ENCODE data around the gene RNF19B. TPM values are rescaled to one million over a fixed set of nuclear protein-coding genes. Genes with fewer than 3 reads are reported as not detected.

Gene RNF19B
- total RNA-seq, 1 donor from 2014 or later = 33.7 TPM

DNA sequence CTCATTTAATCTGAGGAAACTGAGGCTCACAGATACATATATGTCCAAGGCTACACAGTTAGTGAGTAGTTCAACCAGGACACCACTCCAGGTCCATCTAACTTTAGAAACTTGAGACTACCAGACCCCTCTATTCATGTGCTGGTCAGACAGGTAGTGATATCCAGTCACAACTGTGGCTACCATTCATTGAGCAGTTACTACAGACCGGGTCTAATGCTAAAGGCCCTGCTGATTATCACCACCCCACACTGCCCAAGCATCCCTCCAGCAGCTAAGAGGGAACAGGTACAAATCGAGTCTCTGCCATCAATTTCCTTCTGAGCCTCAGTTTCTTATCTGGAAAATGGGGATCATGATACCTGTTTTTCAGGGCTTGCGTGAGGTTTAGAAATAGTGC lies 73.0 kb downstream of the RNF19B start:
- DNase-seq (ENCODE audit: low read depth) = no peak
- Histone ChIP-seq H3K4me3 (ENCODE audit: low read depth, low read length) (no peak overlapping the region), H3K27me3 (ENCODE audit: control insufficient read depth, insufficient read depth, low read length) (peaks cover 19% of the 10 kb centered on the region), H3K36me3 (ENCODE audit: control insufficient read depth, insufficient read depth, low read length) (no peaks in the 10 kb centered on the region)
- TF ChIP-seq, protein P1, sequence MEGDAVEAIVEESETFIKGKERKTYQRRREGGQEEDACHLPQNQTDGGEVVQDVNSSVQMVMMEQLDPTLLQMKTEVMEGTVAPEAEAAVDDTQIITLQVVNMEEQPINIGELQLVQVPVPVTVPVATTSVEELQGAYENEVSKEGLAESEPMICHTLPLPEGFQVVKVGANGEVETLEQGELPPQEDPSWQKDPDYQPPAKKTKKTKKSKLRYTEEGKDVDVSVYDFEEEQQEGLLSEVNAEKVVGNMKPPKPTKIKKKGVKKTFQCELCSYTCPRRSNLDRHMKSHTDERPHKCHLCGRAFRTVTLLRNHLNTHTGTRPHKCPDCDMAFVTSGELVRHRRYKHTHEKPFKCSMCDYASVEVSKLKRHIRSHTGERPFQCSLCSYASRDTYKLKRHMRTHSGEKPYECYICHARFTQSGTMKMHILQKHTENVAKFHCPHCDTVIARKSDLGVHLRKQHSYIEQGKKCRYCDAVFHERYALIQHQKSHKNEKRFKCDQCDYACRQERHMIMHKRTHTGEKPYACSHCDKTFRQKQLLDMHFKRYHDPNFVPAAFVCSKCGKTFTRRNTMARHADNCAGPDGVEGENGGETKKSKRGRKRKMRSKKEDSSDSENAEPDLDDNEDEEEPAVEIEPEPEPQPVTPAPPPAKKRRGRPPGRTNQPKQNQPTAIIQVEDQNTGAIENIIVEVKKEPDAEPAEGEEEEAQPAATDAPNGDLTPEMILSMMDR (IDR thresholded peaks at IDR 0.05; ENCODE audit: insufficient read depth, low read length, poor library complexity, severe bottlenecking) = no peak

DNA sequence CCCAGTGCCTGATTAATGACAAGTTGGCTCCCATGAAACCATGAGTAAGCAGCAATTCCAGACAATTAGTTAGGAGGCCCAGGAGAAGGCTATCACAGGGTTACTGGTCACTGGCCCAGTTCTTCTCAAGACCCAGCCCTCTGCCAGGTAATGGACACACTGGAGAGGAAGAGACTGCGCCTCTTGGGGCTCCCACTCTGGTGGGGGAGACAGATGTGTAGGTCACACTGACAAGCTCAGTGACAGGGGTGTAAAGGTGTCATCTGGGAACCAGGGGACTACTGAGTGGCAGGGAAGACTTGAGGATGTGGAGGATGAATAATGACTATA lies 73.4 kb downstream of the RNF19B start:
- peaks cover 23% of the 10 kb centered on the region for H3K27me3 ChIP-seq (ENCODE audit: control insufficient read depth, insufficient read depth, low read length)
- H3K36me3 ChIP-seq (ENCODE audit: control insufficient read depth, insufficient read depth, low read length) = no peaks in the 10 kb centered on the region
- TF ChIP-seq, protein P1 (IDR thresholded peaks at IDR 0.05; ENCODE audit: insufficient read depth, low read length, poor library complexity, severe bottlenecking) = no peak
- DNase-seq (ENCODE audit: low read depth) = no peak
- H3K4me3 ChIP-seq (ENCODE audit: low read depth, low read length) = no peak overlapping the region

DNA sequence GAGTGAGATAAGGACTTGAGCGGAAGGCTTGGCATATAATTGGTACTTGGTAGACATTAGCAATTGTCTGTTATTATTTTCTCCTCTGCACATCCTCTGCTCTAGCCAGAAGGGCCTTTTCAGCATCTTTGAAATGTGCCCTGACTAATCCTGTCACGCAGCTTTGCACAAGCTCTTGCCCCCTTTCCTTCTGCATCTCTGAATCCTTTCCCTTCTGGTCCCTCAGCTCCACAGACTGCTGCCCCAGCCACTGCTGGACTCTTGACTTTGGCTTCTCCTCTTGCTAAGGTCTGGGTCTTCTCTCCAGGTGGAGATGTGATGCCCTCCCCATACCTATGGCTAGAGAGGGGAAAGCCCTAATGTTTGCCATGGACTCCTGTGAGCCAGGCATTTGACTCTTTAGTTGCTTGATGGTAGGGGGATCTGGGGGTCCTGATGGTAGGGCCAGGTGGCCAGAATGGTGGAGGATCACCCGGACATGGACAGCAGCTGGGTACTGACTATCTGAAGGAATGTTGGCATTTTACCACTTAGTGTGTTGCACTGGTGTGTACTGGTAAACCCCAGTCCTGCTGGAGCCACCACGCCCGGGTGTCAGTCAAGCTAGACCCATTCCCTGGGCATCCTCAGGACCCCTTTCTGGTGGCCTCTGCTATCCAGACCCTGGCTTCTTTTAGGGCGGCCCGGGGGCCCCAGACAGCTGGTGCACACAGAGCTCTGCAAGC lies 73.9 kb downstream of the RNF19B start:
- peaks cover 28% of the 10 kb centered on the region for H3K27me3 ChIP-seq (ENCODE audit: control insufficient read depth, insufficient read depth, low read length)
- DNase-seq (ENCODE audit: low read depth) = no peak
- no peak overlapping the region for H3K4me3 ChIP-seq (ENCODE audit: low read depth, low read length)
- TF ChIP-seq, protein P1 (IDR thresholded peaks at IDR 0.05; ENCODE audit: insufficient read depth, low read length, poor library complexity, severe bottlenecking) = no peak
- H3K36me3 ChIP-seq (ENCODE audit: control insufficient read depth, insufficient read depth, low read length) = no peaks in the 10 kb centered on the region

DNA sequence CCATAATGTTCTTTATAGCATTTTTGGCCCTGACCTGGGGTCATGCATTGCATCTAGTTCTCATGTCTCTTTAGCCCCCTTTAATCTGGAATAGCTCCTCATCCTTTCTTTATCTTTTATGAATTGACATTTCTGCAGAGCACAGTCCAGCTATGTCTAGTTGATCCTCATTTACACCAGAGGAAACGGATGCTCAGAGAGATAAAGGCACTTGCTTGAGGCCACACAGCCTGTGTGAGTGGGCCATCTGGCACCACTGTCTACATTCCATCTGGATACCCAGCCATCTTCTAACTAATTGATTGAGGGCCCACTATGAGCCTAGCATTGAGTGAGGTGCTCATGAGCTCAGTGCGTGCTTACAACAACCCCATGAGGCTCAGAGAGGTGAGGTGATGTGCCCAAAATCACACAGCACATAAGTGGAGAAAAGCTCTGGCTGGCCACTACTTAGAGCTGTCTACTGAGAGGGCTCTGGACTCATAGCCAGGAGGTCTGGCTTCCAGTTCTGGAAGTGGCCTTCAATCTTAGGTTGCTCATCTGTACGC lies 74.8 kb downstream of the RNF19B start:
- H3K36me3 ChIP-seq (ENCODE audit: control insufficient read depth, insufficient read depth, low read length) = no peaks in the 10 kb centered on the region
- TF ChIP-seq, protein P1 (IDR thresholded peaks at IDR 0.05; ENCODE audit: insufficient read depth, low read length, poor library complexity, severe bottlenecking) = no peak
- H3K27me3 ChIP-seq (ENCODE audit: control insufficient read depth, insufficient read depth, low read length) = peaks cover 36% of the 10 kb centered on the region
- DNase-seq (ENCODE audit: low read depth) = no peak
- no peak overlapping the region for H3K4me3 ChIP-seq (ENCODE audit: low read depth, low read length)

DNA sequence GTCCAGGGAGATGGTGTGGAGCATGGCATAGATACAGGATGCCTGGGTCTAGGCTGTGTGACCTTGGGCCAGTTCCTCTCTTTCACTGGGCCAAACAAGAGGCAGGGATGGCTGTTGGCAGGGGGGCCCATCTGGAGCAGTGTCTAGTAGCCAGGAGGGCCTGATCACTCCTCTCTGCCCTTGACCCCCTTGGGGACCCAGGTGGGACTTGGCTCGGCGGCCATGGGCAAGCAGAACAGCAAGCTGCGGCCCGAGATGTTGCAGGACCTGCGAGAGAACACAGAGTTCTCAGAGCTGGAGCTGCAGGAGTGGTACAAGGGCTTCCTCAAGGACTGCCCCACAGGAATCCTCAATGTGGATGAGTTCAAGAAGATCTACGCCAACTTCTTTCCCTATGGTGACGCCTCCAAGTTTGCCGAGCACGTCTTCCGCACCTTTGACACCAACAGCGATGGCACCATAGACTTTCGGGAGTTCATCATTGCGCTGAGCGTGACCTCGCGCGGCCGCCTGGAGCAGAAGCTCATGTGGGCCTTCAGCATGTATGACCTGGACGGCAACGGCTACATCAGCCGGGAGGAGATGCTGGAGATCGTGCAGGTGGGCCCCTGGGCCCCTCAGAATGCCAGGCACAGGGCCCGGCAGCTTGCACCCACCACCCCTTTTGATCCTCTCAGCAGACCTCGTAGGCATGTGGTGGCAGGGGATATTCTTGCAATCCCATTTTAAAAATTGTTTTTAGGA lies 75.8 kb downstream of the RNF19B start:
- H3K27me3 ChIP-seq (ENCODE audit: control insufficient read depth, insufficient read depth, low read length) = peaks cover 45% of the 10 kb centered on the region
- no peak for DNase-seq (ENCODE audit: low read depth)

More for the DNA sequence above, 75.8 kb downstream of the RNF19B start:
- TF ChIP-seq, protein P1 (IDR thresholded peaks at IDR 0.05; ENCODE audit: insufficient read depth, low read length, poor library complexity, severe bottlenecking) = no peak
- H3K36me3 ChIP-seq (ENCODE audit: control insufficient read depth, insufficient read depth, low read length) = no peaks in the 10 kb centered on the region
- no peak overlapping the region for H3K4me3 ChIP-seq (ENCODE audit: low read depth, low read length)
